ENCODE data around the gene EXOC3L4.

The EXOC3L4 gene

GRCh38 chr14:103093856-103094405 lies 594 bp upstream of the EXOC3L4 start:
- Histone ChIP-seq H3K9me3 (ENCODE audit: control insufficient read depth, insufficient read depth, low read length) (no peaks in the 10 kb centered on the region), H3K4me3 (ENCODE audit: low read length) (no peak overlapping the region), H3K9me2 (replicated peaks; ENCODE audit: control insufficient read depth, low read length) (no peaks in the 10 kb centered on the region), H3F3A (ENCODE audit: control insufficient read depth, insufficient read depth) (no peaks in the 10 kb centered on the region), H3K27me3 (ENCODE audit: control insufficient read depth, low read length) (peaks cover 9% of the 10 kb centered on the region), H3K36me3 (ENCODE audit: control insufficient read depth, low read length) (no peaks in the 10 kb centered on the region), H3K4me1 (ENCODE audit: control insufficient read depth, low read length) (peaks cover 16% of the 10 kb centered on the region), H3K79me2 (ENCODE audit: control insufficient read depth, low read length) (no peaks in the 10 kb centered on the region), H3K27ac (ENCODE audit: low read depth, low read length) (no peak overlapping the region), H4K20me1 (ENCODE audit: control insufficient read depth, insufficient read depth, low read depth, low read length) (no peaks in the 10 kb centered on the region), H3K4me2 (ENCODE audit: low read length) (no peak overlapping the region)
- TF ChIP-seq, protein P1, sequence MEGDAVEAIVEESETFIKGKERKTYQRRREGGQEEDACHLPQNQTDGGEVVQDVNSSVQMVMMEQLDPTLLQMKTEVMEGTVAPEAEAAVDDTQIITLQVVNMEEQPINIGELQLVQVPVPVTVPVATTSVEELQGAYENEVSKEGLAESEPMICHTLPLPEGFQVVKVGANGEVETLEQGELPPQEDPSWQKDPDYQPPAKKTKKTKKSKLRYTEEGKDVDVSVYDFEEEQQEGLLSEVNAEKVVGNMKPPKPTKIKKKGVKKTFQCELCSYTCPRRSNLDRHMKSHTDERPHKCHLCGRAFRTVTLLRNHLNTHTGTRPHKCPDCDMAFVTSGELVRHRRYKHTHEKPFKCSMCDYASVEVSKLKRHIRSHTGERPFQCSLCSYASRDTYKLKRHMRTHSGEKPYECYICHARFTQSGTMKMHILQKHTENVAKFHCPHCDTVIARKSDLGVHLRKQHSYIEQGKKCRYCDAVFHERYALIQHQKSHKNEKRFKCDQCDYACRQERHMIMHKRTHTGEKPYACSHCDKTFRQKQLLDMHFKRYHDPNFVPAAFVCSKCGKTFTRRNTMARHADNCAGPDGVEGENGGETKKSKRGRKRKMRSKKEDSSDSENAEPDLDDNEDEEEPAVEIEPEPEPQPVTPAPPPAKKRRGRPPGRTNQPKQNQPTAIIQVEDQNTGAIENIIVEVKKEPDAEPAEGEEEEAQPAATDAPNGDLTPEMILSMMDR (IDR thresholded peaks at IDR 0.05; ENCODE audit: low read depth, low read length, poor library complexity, severe bottlenecking): no peak

GRCh38 chr14:103095210-103095778 lies 769 bp downstream of the EXOC3L4 start:
- no peaks in the 10 kb centered on the region for H3K9me2 ChIP-seq (replicated peaks; ENCODE audit: control insufficient read depth, low read length)
- H3K9me3 ChIP-seq (ENCODE audit: control insufficient read depth, insufficient read depth, low read length): no peaks in the 10 kb centered on the region
- no peaks in the 10 kb centered on the region for H4K20me1 ChIP-seq (ENCODE audit: control insufficient read depth, insufficient read depth, low read depth, low read length)
- TF ChIP-seq, protein P1 (IDR thresholded peaks at IDR 0.05; ENCODE audit: low read depth, low read length, poor library complexity, severe bottlenecking): no peak
- no peak for TF ChIP-seq EZH2phosphoT487 (IDR thresholded peaks at IDR 0.05; ENCODE audit: borderline replicate concordance, low read length)
- peaks cover 9% of the 10 kb centered on the region for H3K27me3 ChIP-seq (ENCODE audit: control insufficient read depth, low read length)
- no peaks in the 10 kb centered on the region for H3F3A ChIP-seq (ENCODE audit: control insufficient read depth, insufficient read depth)
- H3K4me3 ChIP-seq (ENCODE audit: low read length): no peak overlapping the region
- H3K4me1 ChIP-seq (ENCODE audit: control insufficient read depth, low read length): peaks cover 17% of the 10 kb centered on the region
- H3K27ac ChIP-seq (ENCODE audit: low read depth, low read length): no peak overlapping the region
- no peaks in the 10 kb centered on the region for H3K36me3 ChIP-seq (ENCODE audit: control insufficient read depth, low read length)
- H3K79me2 ChIP-seq (ENCODE audit: control insufficient read depth, low read length): no peaks in the 10 kb centered on the region
- H3K4me2 ChIP-seq (ENCODE audit: low read length): no peak overlapping the region

DNA sequence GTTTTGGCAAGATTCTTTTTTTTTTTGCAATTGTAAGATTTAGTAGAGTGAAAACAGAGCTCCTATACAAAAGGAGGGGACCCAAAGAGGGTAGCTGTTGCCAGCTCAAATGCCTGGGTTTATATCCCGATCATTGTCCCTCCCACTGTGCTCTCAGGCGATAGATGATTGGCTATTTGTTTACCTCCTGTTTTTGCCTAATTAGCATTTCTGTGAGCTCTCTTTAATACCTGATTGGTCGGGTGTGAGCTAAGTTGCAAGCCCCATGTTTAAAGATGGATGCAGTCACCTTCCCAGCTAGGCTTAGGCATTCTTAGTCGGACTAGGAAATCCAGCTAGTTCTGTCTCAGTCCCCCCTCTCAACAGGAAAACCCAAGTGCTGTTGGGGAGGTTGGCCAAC lies 1.9 kb downstream of the EXOC3L4 start:
- peaks cover 20% of the 10 kb centered on the region for H3K4me1 ChIP-seq (ENCODE audit: control insufficient read depth, low read length)
- H3K9me3 ChIP-seq (ENCODE audit: control insufficient read depth, insufficient read depth, low read length): no peaks in the 10 kb centered on the region
- TF ChIP-seq EZH2phosphoT487 (IDR thresholded peaks at IDR 0.05; ENCODE audit: borderline replicate concordance, low read length): no peak
- TF ChIP-seq, protein P1 (IDR thresholded peaks at IDR 0.05; ENCODE audit: low read depth, low read length, poor library complexity, severe bottlenecking): no peak
- no peak overlapping the region for H3K4me2 ChIP-seq (ENCODE audit: low read length)
- H3K9me2 ChIP-seq (replicated peaks; ENCODE audit: control insufficient read depth, low read length): no peaks in the 10 kb centered on the region
- no peak overlapping the region for H3K27ac ChIP-seq (ENCODE audit: low read depth, low read length)
- no peaks in the 10 kb centered on the region for H4K20me1 ChIP-seq (ENCODE audit: control insufficient read depth, insufficient read depth, low read depth, low read length)
- H3K79me2 ChIP-seq (ENCODE audit: control insufficient read depth, low read length): no peaks in the 10 kb centered on the region
- H3K4me3 ChIP-seq (ENCODE audit: low read length): no peak overlapping the region
- no peaks in the 10 kb centered on the region for H3K36me3 ChIP-seq (ENCODE audit: control insufficient read depth, low read length)
- no peaks in the 10 kb centered on the region for H3K27me3 ChIP-seq (ENCODE audit: control insufficient read depth, low read length)
- no peaks in the 10 kb centered on the region for H3F3A ChIP-seq (ENCODE audit: control insufficient read depth, insufficient read depth)
